ENCODE data around the gene FCGBP.
"Not testable (repeated sequence)": the region's sequence is repeated elsewhere in the genome, so short reads cannot be mapped to it uniquely, and the experiment has no call there.

The FCGBP gene

GRCh38 chr19:39889872-39890754 lies 44.3 kb downstream of the FCGBP start:
- not testable (repeated sequence) for DNase-seq

- DNase-seq = not testable (repeated sequence)
Measured at GRCh38 chr19:39887456-39887951, 46.9 kb downstream of the FCGBP start.

GRCh38 chr19:39885821-39886554 lies 48.4 kb downstream of the FCGBP start:
- DNase-seq = not testable (repeated sequence)

GRCh38 chr19:39884721-39885120 lies 49.7 kb downstream of the FCGBP start:
- not testable (repeated sequence) for DNase-seq

All from NCI-H1694 (cell line).